Lower lobe of right lung (tissue), 2 donors: Measurements from ENCODE around the gene MYF5. TPM values are rescaled to one million over a fixed set of nuclear protein-coding genes. Genes with fewer than 3 reads are reported as not detected.

ENCODE experiments used
- ATAC-seq, 2 donors: fragments of 200-7000 bp; cut with Tn5 transposase; one replicate each; pipeline ENCODE4 v1.9.1; 2020 to 2022; ENCODE audit warnings: mild to moderate bottlenecking in 2 of 2, moderate library complexity in 2 of 2
- DNase-seq: peaks from one replicate; pipeline ENCODE4 v3.0.0-alpha.2; 2020
- H3K27ac ChIP-seq: fragments of 200-600 bp; one replicate; pipeline ENCODE4 v1.8.0; 2022
- H3K27me3 ChIP-seq: fragments of 200-600 bp; one replicate; pipeline ENCODE4 v1.8.0; 2022; ENCODE audit warnings: low read depth
- H3K36me3 ChIP-seq: fragments of 200-600 bp; one replicate; pipeline ENCODE4 v1.8.0; 2022; ENCODE audit warnings: mild to moderate bottlenecking
- H3K4me1 ChIP-seq: fragments of 200-600 bp; one replicate; pipeline ENCODE4 v1.8.0; 2022
- H3K4me3 ChIP-seq: fragments of 200-600 bp; one replicate; pipeline ENCODE4 v1.8.0; 2022; ENCODE audit warnings: mild to moderate bottlenecking
- H3K9me3 ChIP-seq: fragments of 200-600 bp; one replicate; pipeline ENCODE4 v1.8.0; 2022
- intact Hi-C: fragments of 100-400 bp; cut with DNase I; formaldehyde crosslinking; loops from one replicate; pipeline ENCODE4 v1.11.0; 2022
- total RNA-seq: library from RNA; stranded (reverse); fragmentation: NEBNext Ultra II Directional; extraction: Animal tissue kit (Norgen Biotek cat#: 25700); gene quantifications from one replicate; pipeline ENCODE4 v1.2.1, GENCODE V29; 2021
- TF ChIP-seq, protein P1 (sequence below): fragments of 200-600 bp; IDR thresholded peaks from one replicate; pipeline ENCODE4 v1.8.0; 2022; ENCODE audit warnings: antibody characterized with exemption, mild to moderate bottlenecking
- donor health status: DM: no; HTN: yes; CAD: no; lungs with severe emphysema.

Gene MYF5
- total RNA-seq, 1 donor from 2014 or later: not detected

DNA sequence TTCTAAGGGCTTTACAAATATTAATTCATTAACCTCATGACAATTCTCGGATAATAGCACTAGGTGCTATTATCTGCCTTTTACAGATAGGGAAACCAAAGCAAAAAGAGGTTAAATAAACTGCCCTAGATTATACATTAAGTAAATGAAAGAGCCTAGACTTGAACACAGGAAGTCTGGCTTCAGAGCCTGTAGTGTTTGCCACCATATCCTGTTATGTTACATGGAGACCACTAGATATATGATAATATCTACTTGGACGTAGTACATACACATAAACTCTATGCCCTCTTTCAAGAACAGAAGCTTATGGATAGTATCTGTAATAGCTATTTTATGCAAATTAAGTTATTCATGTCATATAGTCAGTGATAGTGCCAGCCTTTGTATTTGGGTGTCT is 26.2 kb upstream of the MYF5 start:
- ATAC-seq: no peak

DNA sequence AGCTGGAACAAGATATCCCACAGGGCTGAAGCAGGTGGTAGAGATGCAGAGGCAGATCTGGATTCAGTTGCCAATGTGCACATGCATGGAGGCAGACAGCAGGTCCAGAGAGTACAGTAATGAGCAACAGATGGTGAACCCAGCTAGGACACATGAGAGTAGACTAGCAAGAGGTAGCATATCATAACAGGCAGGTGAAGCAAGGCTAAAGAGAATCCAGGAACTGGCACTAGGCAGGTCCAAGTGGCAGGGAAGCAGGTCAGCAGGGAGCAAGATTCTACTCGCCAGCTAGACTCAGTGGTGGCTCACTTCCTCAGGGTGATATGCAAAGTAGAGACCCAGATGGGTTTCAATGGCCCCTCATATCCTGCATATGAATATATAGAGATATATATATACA is 24.6 kb upstream of the MYF5 start:
- intact Hi-C loops: no loop called here
- ATAC-seq (no peak), DNase-seq (no peak)
- H3K27ac ChIP-seq: no peak overlapping the region
- no peaks in the 10 kb centered on the region for H3K36me3 ChIP-seq
- TF ChIP-seq, protein P1, sequence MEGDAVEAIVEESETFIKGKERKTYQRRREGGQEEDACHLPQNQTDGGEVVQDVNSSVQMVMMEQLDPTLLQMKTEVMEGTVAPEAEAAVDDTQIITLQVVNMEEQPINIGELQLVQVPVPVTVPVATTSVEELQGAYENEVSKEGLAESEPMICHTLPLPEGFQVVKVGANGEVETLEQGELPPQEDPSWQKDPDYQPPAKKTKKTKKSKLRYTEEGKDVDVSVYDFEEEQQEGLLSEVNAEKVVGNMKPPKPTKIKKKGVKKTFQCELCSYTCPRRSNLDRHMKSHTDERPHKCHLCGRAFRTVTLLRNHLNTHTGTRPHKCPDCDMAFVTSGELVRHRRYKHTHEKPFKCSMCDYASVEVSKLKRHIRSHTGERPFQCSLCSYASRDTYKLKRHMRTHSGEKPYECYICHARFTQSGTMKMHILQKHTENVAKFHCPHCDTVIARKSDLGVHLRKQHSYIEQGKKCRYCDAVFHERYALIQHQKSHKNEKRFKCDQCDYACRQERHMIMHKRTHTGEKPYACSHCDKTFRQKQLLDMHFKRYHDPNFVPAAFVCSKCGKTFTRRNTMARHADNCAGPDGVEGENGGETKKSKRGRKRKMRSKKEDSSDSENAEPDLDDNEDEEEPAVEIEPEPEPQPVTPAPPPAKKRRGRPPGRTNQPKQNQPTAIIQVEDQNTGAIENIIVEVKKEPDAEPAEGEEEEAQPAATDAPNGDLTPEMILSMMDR: no peak
- no peaks in the 10 kb centered on the region for H3K4me1 ChIP-seq
- no peaks in the 10 kb centered on the region for H3K9me3 ChIP-seq
- no peak overlapping the region for H3K4me3 ChIP-seq
- H3K27me3 ChIP-seq: no peaks in the 10 kb centered on the region

More for the DNA sequence above, 26.2 kb upstream of the MYF5 start:
- Histone ChIP-seq H3K4me1 (no peaks in the 10 kb centered on the region), H3K27ac (no peak overlapping the region), H3K9me3 (no peaks in the 10 kb centered on the region), H3K4me3 (no peak overlapping the region), H3K36me3 (no peaks in the 10 kb centered on the region), H3K27me3 (no peaks in the 10 kb centered on the region)
- intact Hi-C loops: no loop called here
- DNase-seq: no peak
- TF ChIP-seq, protein P1: no peak

DNA sequence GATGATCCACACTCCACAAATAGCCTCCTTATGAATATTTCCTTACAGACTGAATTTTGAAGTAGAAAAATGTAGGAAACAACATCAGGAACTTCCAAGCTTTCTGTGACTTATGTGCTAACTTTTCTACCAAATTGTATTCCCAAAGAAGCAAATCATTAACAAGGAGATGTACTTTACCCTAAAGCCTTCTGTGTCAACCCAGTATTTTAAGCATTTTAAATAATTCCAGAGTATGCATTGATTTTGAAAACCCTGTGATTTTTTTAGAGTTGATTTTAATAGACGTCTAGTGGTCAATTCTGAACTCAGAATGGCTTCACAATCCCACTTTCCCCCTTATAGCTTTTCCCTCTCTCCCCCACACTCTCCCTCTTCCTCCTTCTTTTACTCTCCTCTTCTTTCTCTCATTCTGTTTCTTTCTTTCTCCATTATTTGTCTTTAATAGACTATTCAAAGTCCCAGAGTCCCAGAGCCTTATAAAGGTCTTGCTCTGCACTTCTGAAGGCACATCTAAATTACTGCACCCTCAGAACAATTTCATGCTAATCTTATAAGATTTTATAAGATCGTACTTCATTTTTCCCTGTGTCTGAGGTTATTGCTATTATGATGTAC is 19.3 kb upstream of the MYF5 start:
- H3K4me3 ChIP-seq: no peak overlapping the region
- H3K27me3 ChIP-seq: no peaks in the 10 kb centered on the region
- intact Hi-C loops: no loop called here
- TF ChIP-seq, protein P1: no peak
- H3K36me3 ChIP-seq: no peaks in the 10 kb centered on the region
- H3K9me3 ChIP-seq: no peaks in the 10 kb centered on the region
- DNase-seq (no peak), ATAC-seq (no peak)
- H3K27ac ChIP-seq: no peak overlapping the region
- H3K4me1 ChIP-seq: no peaks in the 10 kb centered on the region

DNA sequence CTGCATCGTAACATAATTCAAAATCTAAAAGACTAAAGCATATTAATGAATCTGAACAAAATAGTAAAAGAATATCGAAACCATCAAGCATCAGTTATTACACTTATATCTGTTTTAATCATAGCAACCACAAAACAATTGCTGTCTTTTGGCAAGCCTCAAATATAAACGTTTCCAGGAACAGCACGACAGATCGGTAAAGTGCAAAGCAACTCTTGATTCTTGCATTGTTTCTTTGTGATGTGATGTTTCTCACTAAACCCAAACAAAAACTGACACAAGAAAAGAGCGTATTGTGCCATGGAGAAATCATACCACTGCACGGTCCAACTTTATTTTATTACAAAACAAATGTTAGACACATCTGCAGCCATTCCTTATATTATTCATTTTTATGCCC is 18.5 kb upstream of the MYF5 start:
- intact Hi-C loops: no loop called here

DNA sequence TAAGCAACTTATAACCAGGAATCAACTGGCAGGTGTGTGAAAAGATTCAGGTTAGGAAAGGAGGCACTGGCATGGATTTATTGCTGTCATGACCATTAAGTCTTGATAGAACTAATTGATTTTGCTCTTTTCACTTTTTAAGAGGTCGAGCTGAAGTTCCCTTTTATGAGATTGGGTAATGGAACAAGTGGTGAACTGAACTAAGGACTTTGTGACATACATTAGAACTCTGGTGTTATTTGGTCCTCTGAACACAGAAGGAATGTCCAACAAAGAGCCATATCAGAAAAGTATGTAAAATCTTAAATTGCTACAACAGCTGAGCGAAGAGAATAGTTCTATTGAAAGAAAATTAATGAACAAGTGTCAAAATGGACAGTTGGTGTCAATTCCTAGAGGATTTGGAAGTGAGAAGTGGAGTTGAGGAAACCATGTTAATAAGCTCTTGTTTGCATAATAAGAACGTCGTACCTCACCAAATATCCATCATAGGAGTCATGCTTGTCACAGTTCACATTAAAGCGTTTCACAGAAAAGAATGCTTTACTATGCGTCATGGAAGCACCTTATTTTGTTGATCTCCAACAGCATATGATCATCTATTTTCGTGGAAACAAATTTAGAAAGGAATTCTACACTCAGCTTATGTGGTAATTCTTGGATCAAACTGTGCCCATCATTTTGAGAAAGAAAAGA is 17.7 kb upstream of the MYF5 start:
- H3K27ac ChIP-seq: no peak overlapping the region
- intact Hi-C loops: no loop called here
- H3K36me3 ChIP-seq: no peaks in the 10 kb centered on the region
- H3K9me3 ChIP-seq: no peaks in the 10 kb centered on the region
- H3K4me1 ChIP-seq: no peaks in the 10 kb centered on the region
- H3K4me3 ChIP-seq: no peak overlapping the region
- no peak for DNase-seq
- no peak for ATAC-seq
- TF ChIP-seq, protein P1: no peak
- no peaks in the 10 kb centered on the region for H3K27me3 ChIP-seq

More for the DNA sequence above, 18.5 kb upstream of the MYF5 start:
- Histone ChIP-seq H3K4me1 (no peaks in the 10 kb centered on the region), H3K36me3 (no peaks in the 10 kb centered on the region), H3K27ac (no peak overlapping the region), H3K27me3 (no peaks in the 10 kb centered on the region), H3K4me3 (no peak overlapping the region), H3K9me3 (no peaks in the 10 kb centered on the region)
- DNase-seq (no peak), ATAC-seq (no peak)
- TF ChIP-seq, protein P1: no peak
